Neuron (in vitro differentiated cells): ENCODE data around the gene HCRT.
"Not testable (repeated sequence)": the region's sequence is repeated elsewhere in the genome, so short reads cannot be mapped to it uniquely, and the experiment has no call there.

Source experiments
- H2AFZ ChIP-seq: one replicate; pipeline ENCODE4 v1.6.1; 2013; ENCODE audit warnings: low read depth, mild to moderate bottlenecking, inconsistent platforms, low read length, moderate library complexity
- H3K27me3 ChIP-seq: one replicate; pipeline ENCODE4 v1.6.1; 2013; ENCODE audit warnings: low read length; ENCODE audit not compliant: insufficient read depth
- H3K36me3 ChIP-seq: one replicate; pipeline ENCODE4 v1.6.1; 2013; ENCODE audit warnings: low read length; ENCODE audit not compliant: insufficient read depth
- H3K4me1 ChIP-seq: one replicate; pipeline ENCODE4 v1.6.1; 2013; ENCODE audit warnings: low read length; ENCODE audit not compliant: insufficient read depth
- H3K4me3 ChIP-seq: 2 replicates; pipeline ENCODE4 v1.5.1; 2013; ENCODE audit warnings: mild to moderate bottlenecking, low read length, moderate library complexity
- H3K9me3 ChIP-seq: one replicate; pipeline ENCODE4 v1.6.1; 2013; ENCODE audit warnings: low read length

HCRT gene

DNA sequence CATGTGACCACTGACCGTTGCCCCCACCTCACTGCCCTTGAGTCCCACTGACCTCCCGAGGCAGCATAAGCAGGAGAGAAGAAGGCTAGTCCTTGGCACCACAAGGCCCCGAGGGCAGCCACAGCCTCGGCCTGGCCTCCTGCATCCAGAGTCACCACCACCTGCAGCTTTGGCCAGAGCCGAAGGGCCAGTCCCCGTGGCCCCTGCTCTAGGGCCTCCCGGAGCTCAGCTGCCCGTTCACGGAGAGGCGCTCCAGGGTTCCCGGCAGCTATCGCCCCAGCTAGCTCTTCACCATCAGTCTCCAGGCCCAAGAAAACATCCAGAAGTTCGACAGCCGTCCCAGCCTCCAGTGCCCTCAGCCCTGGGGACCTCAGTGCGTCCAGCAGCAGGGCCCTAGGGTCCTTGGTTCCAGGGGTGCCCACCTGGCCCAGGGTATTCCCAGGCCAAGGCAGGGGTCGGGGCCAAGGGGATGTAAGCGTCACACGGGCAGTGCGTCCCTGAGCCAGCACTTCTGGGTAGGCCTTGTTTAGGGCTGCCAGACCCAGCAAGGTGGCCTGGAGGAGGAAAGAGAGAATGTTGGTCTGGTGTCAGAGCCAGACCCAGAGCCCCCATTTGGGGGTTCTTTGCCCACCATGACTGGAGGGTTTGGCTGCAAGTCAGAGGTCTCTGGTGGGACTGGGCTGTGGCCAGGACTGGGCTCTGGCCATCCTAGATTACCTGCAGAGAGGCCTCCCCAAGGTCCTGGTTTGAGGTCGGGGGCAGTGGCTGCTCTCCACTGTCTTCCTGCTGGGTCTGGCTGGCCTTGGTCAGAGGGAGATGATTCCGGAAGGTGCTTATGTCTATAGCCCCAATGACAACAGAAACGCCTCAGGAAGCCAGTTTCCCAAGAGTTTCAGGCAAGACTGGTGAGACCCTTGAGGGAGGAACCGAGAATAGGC lies 7.2 kb upstream of the HCRT start:
- H3K27me3 ChIP-seq = no peaks in the 10 kb centered on the region
- no peaks in the 10 kb centered on the region for H3K9me3 ChIP-seq
- peaks cover 8% of the 10 kb centered on the region for H3K4me1 ChIP-seq
- no peaks in the 10 kb centered on the region for H3K36me3 ChIP-seq
- H3K4me3 ChIP-seq = no peak overlapping the region
- H2AFZ ChIP-seq = no peak overlapping the region

DNA sequence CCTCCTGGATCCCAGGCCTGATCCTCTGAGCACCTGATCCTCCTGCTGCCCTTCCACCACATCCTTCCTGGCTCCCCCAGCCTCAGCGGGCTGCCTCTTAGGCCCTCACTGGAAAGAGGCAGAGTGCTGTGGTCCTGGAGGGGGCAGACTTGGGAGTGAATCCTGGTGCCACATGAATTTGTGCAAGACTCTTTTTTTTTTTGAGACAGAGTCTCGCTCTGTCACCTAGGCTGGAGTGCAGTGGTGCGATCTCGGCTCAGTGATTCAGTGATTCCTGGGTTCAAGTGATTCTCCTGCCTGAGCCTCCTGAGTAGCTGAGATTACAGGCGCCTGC lies 6.0 kb upstream of the HCRT start:
- Histone ChIP-seq H2AFZ (no peak overlapping the region), H3K4me1 (peaks cover 8% of the 10 kb centered on the region)

DNA sequence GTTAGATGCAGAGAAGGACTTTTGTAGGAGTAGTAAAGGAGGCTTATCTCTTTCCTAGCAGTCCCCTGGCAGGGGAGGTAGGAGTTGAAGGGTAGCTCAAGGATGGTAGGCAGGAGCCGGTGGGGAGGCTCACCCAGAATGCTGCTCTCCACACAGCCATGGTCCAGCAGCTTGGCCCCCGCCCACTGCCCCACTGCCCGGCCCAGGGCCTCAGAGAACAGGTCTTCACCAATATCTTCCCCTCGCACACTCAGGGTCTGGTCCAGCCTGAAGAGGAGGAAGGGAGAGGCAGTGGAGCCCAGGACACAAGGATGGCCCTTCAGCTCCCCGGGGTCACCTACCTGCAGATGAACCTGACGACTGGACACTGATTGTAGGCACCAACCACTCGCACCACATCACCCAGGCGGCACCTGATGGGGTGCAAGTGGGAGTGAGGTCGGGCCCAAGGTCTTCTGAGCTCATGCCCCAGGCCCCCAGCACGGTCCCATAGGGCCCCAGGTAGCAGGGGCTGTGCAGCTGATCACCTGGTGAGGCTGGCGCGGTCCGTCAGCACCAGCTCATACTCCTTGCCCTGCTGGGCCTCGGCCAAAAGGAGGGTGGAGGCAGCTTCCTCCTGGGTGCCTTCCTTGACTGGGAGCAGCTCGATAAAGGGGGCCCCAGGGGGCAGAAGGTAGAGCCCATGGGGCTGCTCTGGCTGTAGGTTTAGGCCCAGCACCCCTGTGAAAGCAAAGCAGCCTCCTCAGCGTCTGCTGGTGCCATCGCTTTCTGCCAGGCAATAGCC lies 5.4 kb upstream of the HCRT start:
- Histone ChIP-seq H3K27me3 (no peaks in the 10 kb centered on the region), H2AFZ (no peak overlapping the region), H3K9me3 (no peaks in the 10 kb centered on the region), H3K36me3 (no peaks in the 10 kb centered on the region), H3K4me1 (peaks cover 13% of the 10 kb centered on the region), H3K4me3 (no peak overlapping the region)

More for the DNA sequence above, 6.0 kb upstream of the HCRT start:
- Histone ChIP-seq H3K36me3 (no peaks in the 10 kb centered on the region), H3K9me3 (no peaks in the 10 kb centered on the region), H3K4me3 (no peak overlapping the region), H3K27me3 (no peaks in the 10 kb centered on the region)

DNA sequence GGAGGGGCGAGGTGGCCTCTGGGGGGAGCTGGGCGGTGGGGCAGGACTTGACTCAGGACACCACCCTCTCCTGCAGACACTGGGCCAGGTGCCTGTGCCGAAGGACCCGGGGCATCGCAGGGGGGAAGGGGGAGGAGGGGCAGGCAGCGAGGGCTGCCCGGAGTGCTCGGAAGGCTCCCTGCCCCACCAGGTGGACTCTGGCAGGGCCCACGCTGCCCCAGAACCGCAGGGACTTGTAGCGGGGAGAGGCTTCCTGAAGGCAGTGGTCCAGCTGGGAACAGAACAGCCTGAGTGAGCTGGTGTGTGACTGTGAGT lies 4.4 kb upstream of the HCRT start:
- Histone ChIP-seq H3K9me3 (no peaks in the 10 kb centered on the region), H3K4me1 (peaks cover 24% of the 10 kb centered on the region), H3K27me3 (no peaks in the 10 kb centered on the region), H3K4me3 (no peak overlapping the region), H2AFZ (no peak overlapping the region), H3K36me3 (no peaks in the 10 kb centered on the region)

DNA sequence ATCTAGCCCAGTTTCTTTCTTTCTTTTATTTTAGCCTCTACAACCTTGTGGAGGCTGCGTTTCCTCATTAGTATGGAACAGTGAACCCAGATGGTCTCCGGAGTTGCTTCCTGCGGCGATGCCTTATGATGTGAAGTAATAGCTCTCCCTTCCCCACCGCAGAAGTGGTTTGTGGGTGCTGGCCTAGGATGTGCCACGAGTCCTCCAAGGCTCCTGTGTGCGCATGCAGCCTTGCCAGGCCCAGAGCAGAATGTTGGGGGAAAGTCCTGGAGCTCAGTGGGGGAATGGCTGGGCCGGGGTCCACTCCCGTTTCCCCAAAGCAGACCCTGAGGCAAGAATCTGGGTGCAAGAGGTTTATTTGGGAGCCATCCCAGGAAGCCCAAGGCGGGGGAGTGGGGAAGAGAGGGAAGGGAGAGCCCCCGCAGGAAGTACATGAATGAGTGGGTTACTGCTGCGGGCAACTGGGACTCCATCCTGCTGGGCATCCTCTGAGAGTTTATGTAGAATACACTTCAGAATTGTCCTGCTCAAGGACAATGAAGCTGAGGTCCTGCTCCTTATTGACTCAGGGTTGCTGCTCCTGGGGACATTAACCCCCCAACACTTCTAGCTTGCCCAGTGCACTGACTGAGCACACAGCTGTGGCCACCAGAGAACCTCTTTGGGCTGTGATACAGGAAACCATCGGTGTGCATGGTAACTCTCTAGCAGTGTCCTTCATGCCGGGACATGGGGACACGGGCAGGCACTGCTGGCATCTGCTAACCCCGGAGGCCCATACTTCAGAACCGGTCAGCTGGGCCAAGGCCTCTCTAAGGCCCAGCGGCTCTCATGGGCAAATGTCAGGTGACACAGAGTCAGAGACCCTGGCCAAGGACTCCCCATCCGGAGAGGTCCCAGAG lies 3.7 kb upstream of the HCRT start:
- Histone ChIP-seq H3K27me3 (no peaks in the 10 kb centered on the region), H3K4me1 (peaks cover 25% of the 10 kb centered on the region), H3K9me3 (no peaks in the 10 kb centered on the region), H3K36me3 (no peaks in the 10 kb centered on the region), H3K4me3 (no peak overlapping the region), H2AFZ (no peak overlapping the region)

DNA sequence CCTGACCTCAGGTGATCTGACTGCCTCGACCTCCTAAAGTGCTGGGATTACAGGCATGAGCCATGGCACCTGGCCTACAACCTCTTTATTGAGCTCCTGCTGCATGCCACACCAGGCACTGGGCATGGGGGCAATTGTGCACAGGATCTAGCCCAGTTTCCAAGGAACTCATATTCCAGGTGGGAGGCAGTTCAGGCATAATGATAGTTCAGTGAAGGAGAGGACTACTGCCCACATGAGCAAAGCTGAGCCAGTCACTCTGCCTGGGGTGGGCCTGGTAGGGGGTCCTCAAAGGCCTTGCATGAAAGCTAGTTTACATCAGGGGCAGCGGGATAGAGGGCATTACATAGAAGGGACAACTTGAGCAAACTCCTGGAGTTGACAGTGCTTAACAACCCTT lies 2.6 kb upstream of the HCRT start:
- peaks cover 27% of the 10 kb centered on the region for H3K4me1 ChIP-seq

DNA sequence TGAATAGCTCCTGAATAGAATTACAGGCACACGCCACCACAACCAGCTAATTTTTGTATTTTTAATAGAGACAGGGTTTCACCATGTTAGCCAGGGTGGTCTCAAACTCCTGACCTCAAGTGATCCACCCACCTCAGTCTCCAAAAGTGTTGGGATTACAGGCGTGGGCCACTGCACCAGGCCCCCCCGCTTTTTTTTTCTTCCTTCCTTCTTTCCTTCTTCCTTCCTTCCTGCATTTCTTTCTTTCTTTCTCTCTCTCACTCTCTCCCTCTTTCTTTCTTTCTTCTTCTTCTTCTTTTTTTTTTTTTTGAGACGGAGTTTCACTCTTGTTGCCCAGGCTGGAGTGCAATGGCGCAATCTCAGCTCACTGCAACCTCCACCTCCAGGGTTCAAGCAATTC lies 939 bp upstream of the HCRT start:
- Histone ChIP-seq H2AFZ (peak overlapping the region; percentile 56), H3K4me1 (peaks cover 27% of the 10 kb centered on the region)
- not testable (repeated sequence) for H3K4me3 ChIP-seq, H3K9me3 ChIP-seq, H3K36me3 ChIP-seq, H3K27me3 ChIP-seq

More for the DNA sequence above, 2.6 kb upstream of the HCRT start:
- H3K9me3 ChIP-seq = no peaks in the 10 kb centered on the region
- no peaks in the 10 kb centered on the region for H3K36me3 ChIP-seq
- H2AFZ ChIP-seq = no peak overlapping the region
- H3K27me3 ChIP-seq = no peaks in the 10 kb centered on the region
- H3K4me3 ChIP-seq = no peak overlapping the region

DNA sequence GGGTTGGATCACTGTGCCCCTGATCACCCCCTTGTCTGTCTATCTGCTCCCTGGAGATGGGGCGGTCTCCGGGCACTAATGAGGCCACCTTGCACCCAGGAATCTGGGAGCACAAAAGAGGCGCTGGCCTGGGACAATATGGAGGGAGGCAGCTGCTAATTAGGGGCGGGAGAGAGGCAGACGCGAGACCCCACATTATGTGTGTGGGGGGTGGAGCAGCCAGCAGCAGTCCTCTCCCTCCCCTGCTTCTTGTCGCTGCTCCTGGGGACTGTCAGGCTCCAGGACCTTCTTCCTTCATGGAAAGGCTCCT lies 324 bp upstream of the HCRT start:
- Histone ChIP-seq H3K9me3 (no peaks in the 10 kb centered on the region), H3K36me3 (no peaks in the 10 kb centered on the region), H3K4me3 (peak overlapping the region; percentile 28), H3K4me1 (peaks cover 34% of the 10 kb centered on the region), H3K27me3 (peaks cover 15% of the 10 kb centered on the region), H2AFZ (peak overlapping the region; percentile 56)

DNA sequence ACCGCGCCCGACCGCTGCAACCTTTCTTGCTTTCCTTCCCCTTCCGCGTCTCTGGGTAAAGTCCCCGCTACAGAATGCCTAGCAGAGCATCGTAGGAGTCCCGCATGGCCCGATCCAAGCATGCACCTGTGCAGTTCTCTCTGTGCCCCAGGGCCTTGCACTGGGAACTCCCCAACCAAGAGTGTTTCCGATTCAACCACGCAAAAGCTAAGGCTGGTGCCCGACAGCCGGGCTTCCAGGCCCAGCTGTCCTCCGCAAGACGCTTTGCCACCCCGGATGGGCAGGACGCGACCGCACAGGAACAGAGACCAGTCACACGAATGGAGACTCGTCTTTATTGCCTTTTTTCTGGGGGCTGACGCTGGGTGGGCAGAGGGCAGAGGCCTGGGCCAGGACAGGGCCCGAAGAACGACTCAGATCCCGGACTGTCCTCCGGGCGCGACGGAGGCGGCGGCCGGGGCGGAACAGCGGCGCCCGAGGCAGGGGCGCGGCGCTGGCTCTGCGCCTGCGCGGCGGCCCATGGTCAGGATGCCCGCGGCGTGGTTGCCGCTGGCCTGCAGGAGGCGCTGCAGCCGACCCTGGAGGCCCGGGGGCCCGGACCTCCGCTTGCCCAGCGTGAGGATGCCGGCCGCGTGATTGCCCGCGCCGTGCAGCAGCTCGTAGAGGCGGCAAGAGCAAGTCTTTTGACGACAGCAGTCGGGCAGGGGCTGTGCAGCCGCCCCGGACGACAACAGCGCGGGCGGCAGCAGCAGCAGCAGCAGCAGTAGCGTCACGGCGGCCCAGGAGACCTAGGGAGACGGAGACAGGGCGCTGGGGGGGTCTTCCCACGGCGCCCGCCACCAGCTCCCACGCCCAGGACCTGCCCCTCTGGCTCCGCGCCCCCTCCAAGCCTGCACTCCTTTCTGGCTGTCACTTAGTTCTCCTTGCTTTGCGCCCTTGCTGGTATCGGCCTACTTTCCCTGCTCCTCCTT lies 1.2 kb downstream of the HCRT start:
- H3K27me3 ChIP-seq = peaks cover 27% of the 10 kb centered on the region
- peak overlapping the region; percentile 86 for H2AFZ ChIP-seq
- H3K9me3 ChIP-seq = no peaks in the 10 kb centered on the region
- peaks cover 39% of the 10 kb centered on the region for H3K4me1 ChIP-seq
- peak overlapping the region; percentile 60 for H3K4me3 ChIP-seq
- no peaks in the 10 kb centered on the region for H3K36me3 ChIP-seq

DNA sequence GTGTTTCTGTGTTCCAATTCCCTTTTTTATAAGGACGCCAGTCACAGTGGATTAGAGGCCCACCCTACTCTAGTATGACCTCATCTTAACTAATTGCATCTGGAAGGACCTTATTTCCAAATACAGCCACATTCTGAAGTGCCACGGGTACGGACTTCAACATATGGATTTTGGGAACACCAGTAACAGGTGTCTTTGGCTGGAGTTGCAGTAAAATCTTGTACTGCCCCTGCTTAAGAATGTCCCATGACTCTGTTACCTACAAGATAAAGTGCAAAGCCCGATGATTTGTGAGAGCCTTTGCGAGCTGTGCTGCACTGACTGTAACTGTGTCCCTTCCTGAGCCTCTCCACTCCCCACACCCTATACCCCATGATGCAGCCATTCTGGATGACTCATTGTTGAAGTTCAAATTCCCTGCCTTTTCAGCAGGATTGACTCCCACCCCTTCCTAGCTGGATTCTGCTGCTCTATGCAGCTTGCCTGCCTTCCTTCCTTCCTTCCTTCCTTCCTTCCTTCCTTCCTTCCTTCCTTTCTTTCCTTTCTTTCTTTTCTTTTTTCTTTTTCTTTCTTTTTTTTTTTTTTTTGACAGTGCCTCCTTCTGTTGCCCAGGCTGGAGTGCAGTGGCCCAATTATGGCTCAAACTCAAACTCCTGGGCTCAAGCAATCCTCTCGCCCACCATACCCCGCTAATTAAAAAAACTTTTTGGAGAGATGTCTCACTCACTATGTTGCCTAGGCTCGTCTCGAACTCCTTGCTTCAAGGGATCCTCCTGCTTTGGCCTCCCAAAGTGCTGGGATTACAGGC lies 2.1 kb downstream of the HCRT start:
- Histone ChIP-seq H3K27me3 (peaks cover 27% of the 10 kb centered on the region), H3K36me3 (no peaks in the 10 kb centered on the region), H3K4me1 (peaks cover 39% of the 10 kb centered on the region), H3K4me3 (peak overlapping the region; percentile 60), H2AFZ (peak overlapping the region; percentile 86), H3K9me3 (no peaks in the 10 kb centered on the region)

DNA sequence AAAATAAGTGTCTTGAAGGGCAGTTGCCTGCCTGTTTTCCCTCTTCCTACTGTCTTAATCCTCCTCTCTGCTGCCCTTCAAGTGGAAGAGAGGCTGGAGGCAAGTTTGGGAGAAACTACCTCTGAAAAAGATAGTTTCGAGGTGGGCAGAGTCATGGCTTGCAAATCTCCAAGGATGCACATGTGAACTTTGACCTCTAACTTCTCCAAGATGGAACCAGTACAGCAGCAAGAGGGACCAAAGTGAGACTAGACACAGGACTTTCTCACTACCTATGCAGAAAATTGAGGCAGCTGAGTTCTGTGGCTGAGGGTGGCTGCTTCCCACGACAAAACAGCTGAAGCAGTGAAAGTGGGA lies 3.4 kb downstream of the HCRT start:
- Histone ChIP-seq H3K27me3 (peaks cover 27% of the 10 kb centered on the region), H3K4me1 (peaks cover 39% of the 10 kb centered on the region)

More for the DNA sequence above, 3.4 kb downstream of the HCRT start:
- Histone ChIP-seq H2AFZ (no peak overlapping the region), H3K9me3 (no peaks in the 10 kb centered on the region), H3K36me3 (no peaks in the 10 kb centered on the region), H3K4me3 (no peak overlapping the region)
